AG04449 (cell line): ENCODE data around the gene KCNQ1.

Source experiments
- CTCF ChIA-PET: fragments of 350-600 bp; formaldehyde crosslinking; extraction: SDS; loops from one replicate; lab custom pipeline; 2021; ENCODE audit warnings: antibody characterized with exemption; lab: Yijun Ruan, JAX
- POLR2A ChIA-PET: fragments of 400-600, 350-600 bp; formaldehyde crosslinking; extraction: SDS; loops from one replicate; lab custom pipeline; 2020; ENCODE audit warnings: antibody characterized with exemption, inconsistent platforms; lab: Yijun Ruan, JAX
- DNase-seq: peaks from one replicate; pipeline ENCODE4 v3.0.0-alpha.2; 2010; ENCODE audit warnings: low read depth, low spot score
- H3K4me3 ChIP-seq: 2 replicates; pipeline ENCODE4 v1.5.1; 2011; ENCODE audit warnings: low read depth, mild to moderate bottlenecking, control low read depth, low read length
- TF ChIP-seq, protein P1 (sequence below): IDR thresholded peaks from one replicate; pipeline ENCODE4 v1.5.1; 2011; ENCODE audit warnings: mild to moderate bottlenecking, moderate library complexity, low read length, control low read depth, inconsistent platforms; ENCODE audit not compliant: insufficient read depth; ENCODE audit errors: missing control alignments

Gene KCNQ1

DNA sequence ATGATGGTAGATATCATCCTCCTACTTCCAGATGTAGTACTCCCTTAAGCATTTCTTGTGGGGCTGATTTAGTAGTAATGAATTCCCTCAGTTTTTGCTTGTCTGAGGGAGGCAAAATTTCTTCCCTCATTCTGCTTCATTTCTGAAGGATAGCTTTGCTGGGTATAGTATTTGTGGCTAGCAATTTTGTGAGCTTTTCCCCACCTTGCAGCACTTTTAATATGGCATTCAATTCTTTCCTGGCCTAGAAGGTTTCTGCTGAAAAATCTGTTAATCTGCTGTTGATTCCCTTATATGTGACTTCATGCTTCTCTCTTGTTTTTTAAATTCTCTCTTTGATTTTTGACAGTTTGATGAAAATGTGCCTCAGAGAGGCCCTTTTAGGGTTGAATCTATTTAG is 204.6 kb downstream of the KCNQ1 start:
- CTCF ChIA-PET, result no interaction called here
- no peak overlapping the region for H3K4me3 ChIP-seq
- no peak for DNase-seq
- TF ChIP-seq, protein P1, sequence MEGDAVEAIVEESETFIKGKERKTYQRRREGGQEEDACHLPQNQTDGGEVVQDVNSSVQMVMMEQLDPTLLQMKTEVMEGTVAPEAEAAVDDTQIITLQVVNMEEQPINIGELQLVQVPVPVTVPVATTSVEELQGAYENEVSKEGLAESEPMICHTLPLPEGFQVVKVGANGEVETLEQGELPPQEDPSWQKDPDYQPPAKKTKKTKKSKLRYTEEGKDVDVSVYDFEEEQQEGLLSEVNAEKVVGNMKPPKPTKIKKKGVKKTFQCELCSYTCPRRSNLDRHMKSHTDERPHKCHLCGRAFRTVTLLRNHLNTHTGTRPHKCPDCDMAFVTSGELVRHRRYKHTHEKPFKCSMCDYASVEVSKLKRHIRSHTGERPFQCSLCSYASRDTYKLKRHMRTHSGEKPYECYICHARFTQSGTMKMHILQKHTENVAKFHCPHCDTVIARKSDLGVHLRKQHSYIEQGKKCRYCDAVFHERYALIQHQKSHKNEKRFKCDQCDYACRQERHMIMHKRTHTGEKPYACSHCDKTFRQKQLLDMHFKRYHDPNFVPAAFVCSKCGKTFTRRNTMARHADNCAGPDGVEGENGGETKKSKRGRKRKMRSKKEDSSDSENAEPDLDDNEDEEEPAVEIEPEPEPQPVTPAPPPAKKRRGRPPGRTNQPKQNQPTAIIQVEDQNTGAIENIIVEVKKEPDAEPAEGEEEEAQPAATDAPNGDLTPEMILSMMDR, result no peak
- POLR2A ChIA-PET, result no interaction called here

DNA sequence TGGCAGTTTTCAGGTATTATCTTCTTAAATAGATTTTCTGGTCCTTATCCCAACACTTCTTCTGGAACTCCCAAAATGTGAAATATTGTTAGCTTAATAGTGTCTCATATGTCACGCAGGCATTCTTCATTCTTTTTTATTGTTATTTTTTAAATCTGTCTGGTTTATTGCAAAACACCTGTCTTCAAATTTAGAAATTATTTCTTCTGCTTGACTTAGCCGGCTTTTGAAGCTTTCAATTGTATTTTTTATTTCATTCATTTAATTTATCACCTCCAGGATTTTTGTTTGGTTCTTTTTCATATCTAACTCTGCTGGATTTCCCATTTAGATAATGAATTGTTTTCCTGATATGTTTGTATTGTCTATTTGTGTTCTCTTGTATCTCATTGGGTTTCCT is 205.0 kb downstream of the KCNQ1 start:
- no peak for DNase-seq
- POLR2A ChIA-PET, result no interaction called here
- TF ChIP-seq, protein P1, result no peak
- H3K4me3 ChIP-seq, result no peak overlapping the region
- CTCF ChIA-PET, result no interaction called here

DNA sequence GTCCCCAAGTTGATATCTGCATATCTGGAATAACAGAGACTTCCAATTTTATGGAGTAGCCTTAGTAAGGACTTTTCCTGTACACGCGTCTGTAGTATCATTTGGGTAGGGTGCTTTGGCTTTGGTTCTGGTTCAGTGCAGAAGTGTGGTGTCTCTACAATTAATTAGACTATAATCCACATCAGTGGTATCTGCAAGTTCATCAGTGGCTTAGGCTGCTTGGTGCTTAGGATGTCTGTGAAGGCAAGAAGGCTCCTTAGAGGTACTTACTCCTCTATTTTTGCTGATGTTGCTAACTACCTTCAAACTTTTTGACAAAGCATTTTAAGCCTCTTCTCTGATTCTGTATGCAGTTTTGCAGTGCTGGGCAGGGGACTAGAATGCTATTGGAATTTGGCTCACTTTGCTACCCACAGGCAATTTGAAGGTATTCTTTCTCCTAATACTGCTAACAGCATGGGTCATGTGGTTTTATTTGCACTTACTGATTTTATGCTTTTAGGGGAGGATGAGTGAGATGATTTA is 205.6 kb downstream of the KCNQ1 start:
- TF ChIP-seq, protein P1, result no peak
- no peak overlapping the region for H3K4me3 ChIP-seq
- no peak for DNase-seq
- POLR2A ChIA-PET, result no interaction called here
- CTCF ChIA-PET, result no interaction called here

DNA sequence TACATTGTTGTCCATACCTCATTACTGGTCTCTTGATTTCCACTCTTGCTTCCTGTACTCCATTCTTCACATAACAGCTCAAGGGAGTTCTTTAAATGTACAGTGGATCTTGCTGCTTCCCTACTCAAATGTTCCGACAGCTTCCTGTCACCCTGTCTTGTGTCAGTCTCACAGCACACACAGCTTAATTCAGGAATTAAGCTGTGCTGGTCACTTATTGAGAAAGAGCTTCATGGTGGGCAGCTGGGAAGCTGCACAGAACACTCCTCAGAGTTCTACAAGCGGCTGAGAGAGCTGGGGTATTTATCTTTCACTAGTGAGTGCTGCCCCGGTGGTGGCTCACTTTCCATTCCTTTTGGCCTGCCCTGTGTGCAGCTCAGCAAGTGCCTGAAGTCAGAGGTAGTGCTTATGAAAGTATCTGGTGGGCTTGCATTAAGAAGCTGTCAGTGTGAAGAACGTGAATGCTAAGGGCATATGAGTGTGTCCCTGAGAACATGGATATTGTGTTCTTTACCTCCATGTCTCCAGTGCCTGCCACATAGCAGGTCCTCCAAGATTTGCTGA is 206.3 kb downstream of the KCNQ1 start:
- H3K4me3 ChIP-seq, result no peak overlapping the region
- TF ChIP-seq, protein P1, result no peak
- CTCF ChIA-PET, result interaction anchor here (1.5 kb wide), 1 partner anchor 238 kb away, joined by 5 read pairs; no protein-coding TSS in a partner anchor
- POLR2A ChIA-PET, result no interaction called here
- no peak for DNase-seq

DNA sequence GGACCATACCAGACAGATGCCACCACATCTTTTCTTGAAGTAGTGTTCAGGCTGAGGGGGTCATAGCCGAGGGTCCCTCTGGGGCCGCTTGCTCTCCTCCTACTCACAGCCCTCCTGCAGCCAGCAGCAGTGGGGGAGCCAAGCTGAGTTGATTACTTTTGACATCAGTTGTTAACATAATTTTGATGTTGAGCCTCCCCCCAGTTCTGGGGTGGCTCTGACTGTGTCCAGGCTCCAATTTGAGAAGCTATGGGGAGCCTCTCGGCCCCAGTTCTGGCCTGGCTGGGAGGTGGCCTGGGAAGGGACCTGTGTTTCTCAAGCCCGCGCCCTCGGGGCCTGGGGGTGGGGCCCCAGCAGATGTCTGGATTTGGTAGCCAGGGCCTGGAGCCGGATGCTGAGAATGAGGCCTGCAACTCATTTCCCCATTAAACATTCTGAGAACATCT is 207.0 kb downstream of the KCNQ1 start:
- no peak overlapping the region for H3K4me3 ChIP-seq
- POLR2A ChIA-PET, result no interaction called here
- DNase-seq, result no peak
- TF ChIP-seq, protein P1, result no peak
- CTCF ChIA-PET, result interaction anchor here (1.5 kb wide), 1 partner anchor 237 kb away, joined by 5 read pairs; no protein-coding TSS in a partner anchor

DNA sequence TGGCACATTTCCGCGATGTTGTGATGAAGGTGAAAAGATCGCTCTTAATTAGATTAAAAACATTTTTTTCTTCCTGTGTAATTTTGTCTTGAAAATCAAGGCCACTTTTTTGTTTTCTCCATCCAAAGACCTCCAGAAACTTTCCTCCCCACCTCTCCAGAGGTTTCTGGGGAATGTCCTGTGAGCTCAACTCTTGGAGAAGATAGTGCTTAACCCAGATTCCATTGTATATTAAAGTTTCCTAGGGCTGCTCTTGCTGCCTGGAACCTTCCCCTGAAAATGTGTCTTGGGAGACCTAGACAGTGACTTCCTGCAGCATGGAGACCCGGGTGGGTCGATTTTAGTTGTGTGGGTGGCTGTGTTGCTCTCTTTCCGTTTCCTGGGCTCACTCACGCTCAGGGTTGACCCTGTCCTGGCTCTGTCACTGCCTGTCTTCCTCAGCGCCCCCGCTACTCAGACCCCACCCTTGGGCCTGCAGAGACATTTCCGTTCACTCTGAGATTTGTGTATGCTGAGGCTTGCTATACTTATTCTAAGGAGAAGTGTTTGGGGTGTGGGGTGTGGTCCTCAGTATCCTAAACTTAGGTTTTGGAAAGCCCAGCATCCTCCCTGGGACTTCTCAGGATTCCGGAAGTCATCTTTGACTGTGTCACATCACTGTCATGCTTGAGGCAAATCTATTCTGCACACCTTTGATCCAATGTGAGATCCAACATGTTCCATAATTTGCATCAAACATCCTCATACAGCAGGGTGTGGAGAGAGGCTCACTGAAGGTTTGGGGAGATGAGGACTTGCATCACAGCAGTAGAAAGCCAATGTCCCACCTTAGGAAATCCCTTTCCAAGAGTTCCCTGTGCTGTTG is 207.8 kb downstream of the KCNQ1 start:
- no peak overlapping the region for H3K4me3 ChIP-seq
- TF ChIP-seq, protein P1, result no peak
- no peak for DNase-seq
- POLR2A ChIA-PET, result no interaction called here
- CTCF ChIA-PET, result interaction anchor here (1.5 to 2.4 kb wide), 2 partner anchors 236 kb away, joined by 5 to 9 read pairs; no protein-coding TSS in a partner anchor
